Ovary (tissue), 9 donors: ENCODE measurements around the gene WDR20. TPM values are rescaled to one million over a fixed set of nuclear protein-coding genes. Genes with fewer than 3 reads are reported as not detected.
"Not testable (repeated sequence)": the region's sequence is repeated elsewhere in the genome, so short reads cannot be mapped to it uniquely, and the experiment has no call there.

Experiments
- DNase-seq, 5 donors: peaks; one replicate each; pipeline ENCODE4 v3.0.0-alpha.2; 2019 to 2020
- H3K27ac ChIP-seq, 2 donors: fragments of 200-600 bp; one replicate each; pipeline versions ENCODE4 v1.5.1 to v1.8.0; 2019 to 2022
- H3K27me3 ChIP-seq: fragments of 200-600 bp; one replicate; pipeline ENCODE4 v1.8.0; 2022
- H3K36me3 ChIP-seq: fragments of 200-600 bp; sonication (generic); one replicate; pipeline ENCODE4 v1.5.1; 2019
- H3K4me1 ChIP-seq: one replicate; pipeline ENCODE4 v1.8.1; 2013; ENCODE audit warnings: mild to moderate bottlenecking, moderate library complexity; ENCODE audit not compliant: insufficient read depth
- H3K4me3 ChIP-seq: fragments of 200-600 bp; sonication (generic); one replicate; pipeline ENCODE4 v1.5.1; 2017
- H3K9me3 ChIP-seq, 2 donors: fragments of 200-600 bp in 1 of 2; sonication (generic) in 1 of 2; one replicate each; pipeline versions ENCODE4 v1.5.1 to v1.8.1; 2013 to 2019; ENCODE audit warnings: mild to moderate bottlenecking in 1 of 2, moderate library complexity in 1 of 2
- CTCF ChIP-seq, 3 donors: fragments of 450-650 bp in 2 of 3; fragments of 200-600 bp in 1 of 3; IDR thresholded peaks; one replicate each; pipeline versions ENCODE4 v1.5.1 to v1.8.0; 2016 to 2022; ENCODE audit warnings: antibody characterized with exemption in 3 of 3, mild to moderate bottlenecking in 1 of 3
- EP300 ChIP-seq: sonication (generic); formaldehyde crosslinking; IDR thresholded peaks from one replicate; pipeline ENCODE4 v1.6.1; 2017; ENCODE audit warnings: antibody characterized with exemption
- POLR2A ChIP-seq: fragments of 450-650 bp; IDR thresholded peaks from one replicate; pipeline ENCODE4 v1.6.1; 2017; ENCODE audit warnings: antibody characterized with exemption, mild to moderate bottlenecking, moderate library complexity
- WGBS, 3 donors: extraction: QIAGEN DNeasy Blood & Tissue Kit in 1 of 3; methylation state at CpG; one replicate each; pipeline versions ENCODE4 v1.1.5 to v1.1.7; 2013 to 2017; 5-methylcytosine and 5-hydroxymethylcytosine counted together
- intact Hi-C, 4 donors: fragments of 100-400 bp; cut with DNase I; formaldehyde crosslinking; loops; one replicate each; pipeline versions ENCODE4 v1.11.0 to v1.15.1; 2022 to 2023
- polyA plus RNA-seq, 2 donors: library from polyadenylated mRNA; stranded (reverse); fragments of 200-250 nt in 1 of 2; fragments of 350-450 nt in 1 of 2; fragmentation: Illumina TruSeq in 1 of 2; extraction: RNeasy Lipid Tissue Mini Kit (QIAGEN cat#74804) in 1 of 2; gene quantifications; one replicate each; pipeline ENCODE4 v1.2.3, GENCODE V29; 2013 to 2014
- total RNA-seq, 7 donors: library from RNA; depleted of rRNA in 2 of 7; stranded (reverse); fragments of >200 nt in 2 of 7; fragmentation: NEBNext Ultra II Directional in 3 of 7; extraction: Animal tissue kit (Norgen Biotek cat#: 25700) in 3 of 7; gene quantifications; one replicate each; pipeline versions ENCODE4 v1.1.0 to v1.2.4, GENCODE V29; 2016 to 2023
- donor health status: DM: no; HTN: no; CAD: no; lungs with moderate emphysema.
- donor health status: DM: no; HTN: no; CAD: no.
- donor health status: Bipolar disorder and iron deficiency.
- donor health status: DM: yes; HTN: yes; CAD: no.
- donor health status: DM: no; HTN: no; CAD: no.
- donor health status: DM: yes; HTN: yes; CAD: no.

WDR20 gene
- total and polyA plus RNA-seq, 9 donors = 13.4 to 42.2 (median 26.8) TPM

GRCh38 chr14:102144914-102145313 lies 5.2 kb downstream of the WDR20 start:
- no peak for DNase-seq
- Histone ChIP-seq H3K9me3 (no peaks in the 10 kb centered on the region), H3K36me3 (no peaks in the 10 kb centered on the region), H3K4me1 (peaks cover 4% of the 10 kb centered on the region), H3K27me3 (no peaks in the 10 kb centered on the region), H3K4me3 (no peak overlapping the region), H3K27ac (no peak overlapping the region)
- intact Hi-C loops = no loop called here
- TF ChIP-seq POLR2A (no peak), CTCF (IDR thresholded peaks at IDR 0.05) (no peak), EP300 (no peak)

- H3K4me1 ChIP-seq = peaks cover 4% of the 10 kb centered on the region
- no peak overlapping the region for H3K27ac ChIP-seq
- 91 to 92% (median 92%) methylated on average over 6 of the region's 6 CpGs for WGBS, 3 donors
- DNase-seq = no peak
- no peaks in the 10 kb centered on the region for H3K9me3 ChIP-seq
- H3K27me3 ChIP-seq = no peaks in the 10 kb centered on the region
- H3K36me3 ChIP-seq = no peaks in the 10 kb centered on the region
- no peak for TF ChIP-seq CTCF (IDR thresholded peaks at IDR 0.05)
- TF ChIP-seq EP300 = no peak
- no peak for TF ChIP-seq POLR2A
- intact Hi-C loops = no loop called here
- H3K4me3 ChIP-seq = no peak overlapping the region
These were observed 5.7 kb downstream of the WDR20 start for GRCh38 chr14:102145395-102145794.

GRCh38 chr14:102146423-102146822 lies 6.7 kb downstream of the WDR20 start:
- Histone ChIP-seq H3K4me3 (no peak overlapping the region), H3K4me1 (peaks cover 3% of the 10 kb centered on the region), H3K9me3 (no peaks in the 10 kb centered on the region), H3K27ac (no peak overlapping the region), H3K27me3 (no peaks in the 10 kb centered on the region), H3K36me3 (no peaks in the 10 kb centered on the region)
- WGBS, 3 donors = 68 to 75% (median 73%) methylated on average over 2 of the region's 2 CpGs
- no peak for TF ChIP-seq EP300
- TF ChIP-seq CTCF (IDR thresholded peaks at IDR 0.05) = no peak
- TF ChIP-seq POLR2A = no peak
- DNase-seq = no peak
- intact Hi-C loops = no loop called here

- intact Hi-C loops = no loop called here
- DNase-seq = no peak
- TF ChIP-seq EP300 (no peak), POLR2A (no peak), CTCF (IDR thresholded peaks at IDR 0.05) (no peak)
- no peaks in the 10 kb centered on the region for H3K36me3 ChIP-seq
- no peaks in the 10 kb centered on the region for H3K27me3 ChIP-seq
- H3K4me1 ChIP-seq = peaks cover 1% of the 10 kb centered on the region
- H3K4me3 ChIP-seq = no peak overlapping the region
- H3K27ac ChIP-seq = no peak overlapping the region
- 88 to 94% (median 89%) methylated on average over 7 of the region's 7 CpGs for WGBS, 3 donors
- no peaks in the 10 kb centered on the region for H3K9me3 ChIP-seq
These were observed 10.4 kb downstream of the WDR20 start for GRCh38 chr14:102150083-102150482.

- H3K9me3 ChIP-seq = no peaks in the 10 kb centered on the region
- no peak for DNase-seq
- H3K4me1 ChIP-seq = peaks cover 1% of the 10 kb centered on the region
- no peak overlapping the region for H3K4me3 ChIP-seq
- H3K27me3 ChIP-seq = no peaks in the 10 kb centered on the region
- intact Hi-C loops = no loop called here
- no peak overlapping the region for H3K27ac ChIP-seq
- WGBS, 3 donors = 69 to 83% (median 74%) methylated on average over 1 of the region's 1 CpG
- TF ChIP-seq POLR2A (no peak), CTCF (IDR thresholded peaks at IDR 0.05) (no peak), EP300 (no peak)
- no peaks in the 10 kb centered on the region for H3K36me3 ChIP-seq
These were observed 11.0 kb downstream of the WDR20 start for GRCh38 chr14:102150744-102151143.

GRCh38 chr14:102151411-102151810 lies 11.7 kb downstream of the WDR20 start:
- 88 to 94% (median 93%) methylated on average over 3 of the region's 3 CpGs for WGBS, 3 donors
- DNase-seq, H3K27me3 ChIP-seq, H3K27ac ChIP-seq, H3K9me3 ChIP-seq, H3K4me1 ChIP-seq, H3K4me3 ChIP-seq, H3K36me3 ChIP-seq, intact Hi-C loops: not testable (repeated sequence)
